Suprapubic skin (tissue), 4 donors: ENCODE results near the gene DNLZ. TPM values are rescaled to one million over a fixed set of nuclear protein-coding genes. Genes with fewer than 3 reads are reported as not detected.

Experiments
- DNase-seq, 2 donors: peaks; one replicate each; pipeline ENCODE4 v3.0.0-alpha.2; 2019; ENCODE audit warnings: low spot score in 2 of 2
- H3K27ac ChIP-seq: fragments of 200-600 bp; sonication (generic); one replicate; pipeline ENCODE4 v1.5.1; 2019
- H3K27me3 ChIP-seq: fragments of 200-600 bp; sonication (generic); one replicate; pipeline ENCODE4 v1.5.1; 2019
- H3K36me3 ChIP-seq: fragments of 200-600 bp; sonication (generic); one replicate; pipeline ENCODE4 v1.5.1; 2019
- H3K4me1 ChIP-seq: fragments of 200-600 bp; sonication (generic); one replicate; pipeline ENCODE4 v1.5.1; 2019
- H3K4me3 ChIP-seq: fragments of 200-600 bp; sonication (generic); one replicate; pipeline ENCODE4 v1.5.1; 2019; ENCODE audit warnings: mild to moderate bottlenecking
- H3K9me3 ChIP-seq: fragments of 200-600 bp; sonication (generic); one replicate; pipeline ENCODE4 v1.5.1; 2019
- EP300 ChIP-seq: sonication (generic); formaldehyde crosslinking; IDR thresholded peaks from one replicate; pipeline ENCODE4 v1.6.1; 2017; ENCODE audit warnings: antibody characterized with exemption
- POLR2A ChIP-seq, 2 donors: fragments of 450-650 bp; IDR thresholded peaks; one replicate each; pipeline ENCODE4 v1.6.1; 2017; ENCODE audit warnings: antibody characterized with exemption in 2 of 2, mild to moderate bottlenecking in 2 of 2, moderate library complexity in 2 of 2
- POLR2AphosphoS5 ChIP-seq, 3 donors: sonication (generic); formaldehyde crosslinking; IDR thresholded peaks; one replicate each; pipeline ENCODE4 v1.6.1; 2017; ENCODE audit warnings: antibody characterized with exemption in 3 of 3
- WGBS: methylation state at CpG from one replicate; pipeline ENCODE4 v1.1.5; 2018; 5-methylcytosine and 5-hydroxymethylcytosine counted together
- total RNA-seq, 4 donors: library from RNA; depleted of rRNA; stranded (reverse); fragments of >200 nt; gene quantifications; one replicate each; pipeline ENCODE4 v1.1.0, GENCODE V29; 2016
- TF ChIP-seq, protein P1 (sequence below), 2 donors: fragments of 200-600 bp in 1 of 2; fragments of 450-650 bp in 1 of 2; sonication (generic) in 1 of 2; IDR thresholded peaks; one replicate each; pipeline ENCODE4 v1.5.1; 2016 to 2019; ENCODE audit warnings: antibody characterized with exemption in 2 of 2, mild to moderate bottlenecking in 1 of 2, moderate library complexity in 1 of 2

Gene DNLZ
- total RNA-seq, 4 donors from 2014 or later: 11.3 to 46.4 (median 37.9) TPM

DNA sequence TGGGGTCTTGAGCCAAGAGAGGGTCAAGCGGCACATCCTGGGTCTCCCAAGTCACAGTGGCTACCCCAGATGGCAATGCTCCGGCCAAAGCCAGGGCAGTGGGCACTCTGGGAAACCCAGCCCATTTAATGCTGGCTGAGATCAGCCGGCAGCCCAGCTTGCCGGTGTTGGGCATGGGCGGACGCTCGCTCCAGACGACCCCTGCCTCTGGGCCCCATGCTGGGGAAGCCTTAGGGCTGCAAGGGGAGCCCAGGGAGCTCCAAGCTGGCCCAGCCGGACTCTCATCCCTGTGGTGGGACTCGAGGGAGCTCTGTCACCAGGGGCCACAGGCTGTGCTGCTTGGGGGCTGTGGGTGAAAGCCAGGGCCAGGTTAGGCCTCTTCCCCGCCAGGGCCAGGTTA is 15.9 kb upstream of the DNLZ start:
- Histone ChIP-seq H3K9me3 (no peaks in the 10 kb centered on the region), H3K4me3 (no peak overlapping the region), H3K4me1 (no peaks in the 10 kb centered on the region), H3K27me3 (no peaks in the 10 kb centered on the region), H3K27ac (no peak overlapping the region), H3K36me3 (peaks cover 65% of the 10 kb centered on the region)
- DNase-seq: no peak
- TF ChIP-seq, protein P1, sequence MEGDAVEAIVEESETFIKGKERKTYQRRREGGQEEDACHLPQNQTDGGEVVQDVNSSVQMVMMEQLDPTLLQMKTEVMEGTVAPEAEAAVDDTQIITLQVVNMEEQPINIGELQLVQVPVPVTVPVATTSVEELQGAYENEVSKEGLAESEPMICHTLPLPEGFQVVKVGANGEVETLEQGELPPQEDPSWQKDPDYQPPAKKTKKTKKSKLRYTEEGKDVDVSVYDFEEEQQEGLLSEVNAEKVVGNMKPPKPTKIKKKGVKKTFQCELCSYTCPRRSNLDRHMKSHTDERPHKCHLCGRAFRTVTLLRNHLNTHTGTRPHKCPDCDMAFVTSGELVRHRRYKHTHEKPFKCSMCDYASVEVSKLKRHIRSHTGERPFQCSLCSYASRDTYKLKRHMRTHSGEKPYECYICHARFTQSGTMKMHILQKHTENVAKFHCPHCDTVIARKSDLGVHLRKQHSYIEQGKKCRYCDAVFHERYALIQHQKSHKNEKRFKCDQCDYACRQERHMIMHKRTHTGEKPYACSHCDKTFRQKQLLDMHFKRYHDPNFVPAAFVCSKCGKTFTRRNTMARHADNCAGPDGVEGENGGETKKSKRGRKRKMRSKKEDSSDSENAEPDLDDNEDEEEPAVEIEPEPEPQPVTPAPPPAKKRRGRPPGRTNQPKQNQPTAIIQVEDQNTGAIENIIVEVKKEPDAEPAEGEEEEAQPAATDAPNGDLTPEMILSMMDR (IDR thresholded peaks at IDR 0.05): no peak
- TF ChIP-seq POLR2A (IDR thresholded peaks at IDR 0.05) (no peak), POLR2AphosphoS5 (IDR thresholded peaks at IDR 0.05) (no peak), EP300 (no peak)
- WGBS: 87% methylated on average over 3 of the region's 11 CpGs

DNA sequence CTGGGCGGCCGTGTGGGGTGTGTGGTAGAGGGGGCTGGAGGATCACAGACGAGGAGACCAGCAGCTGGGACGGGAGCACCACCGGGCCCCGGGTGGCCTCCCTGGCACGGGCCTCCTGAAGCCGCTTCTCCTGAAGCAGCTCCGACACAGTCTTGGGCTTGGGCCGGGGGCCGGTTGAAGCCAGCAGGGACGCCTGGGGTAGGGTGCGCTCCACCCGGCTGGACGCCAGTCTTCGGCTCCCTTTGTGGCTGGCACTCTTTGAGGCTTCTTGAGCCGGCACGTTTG is 15.4 kb upstream of the DNLZ start:
- Histone ChIP-seq H3K36me3 (peaks cover 61% of the 10 kb centered on the region), H3K4me1 (peaks cover under 1% of the 10 kb centered on the region), H3K27ac (no peak overlapping the region), H3K4me3 (no peak overlapping the region), H3K9me3 (no peaks in the 10 kb centered on the region), H3K27me3 (no peaks in the 10 kb centered on the region)
- TF ChIP-seq POLR2A (IDR thresholded peaks at IDR 0.05): no peak
- no peak for TF ChIP-seq POLR2AphosphoS5 (IDR thresholded peaks at IDR 0.05)
- TF ChIP-seq, protein P1 (IDR thresholded peaks at IDR 0.05): no peak
- TF ChIP-seq EP300: no peak
- WGBS: 92% methylated on average over 8 of the region's 18 CpGs
- no peak for DNase-seq

DNA sequence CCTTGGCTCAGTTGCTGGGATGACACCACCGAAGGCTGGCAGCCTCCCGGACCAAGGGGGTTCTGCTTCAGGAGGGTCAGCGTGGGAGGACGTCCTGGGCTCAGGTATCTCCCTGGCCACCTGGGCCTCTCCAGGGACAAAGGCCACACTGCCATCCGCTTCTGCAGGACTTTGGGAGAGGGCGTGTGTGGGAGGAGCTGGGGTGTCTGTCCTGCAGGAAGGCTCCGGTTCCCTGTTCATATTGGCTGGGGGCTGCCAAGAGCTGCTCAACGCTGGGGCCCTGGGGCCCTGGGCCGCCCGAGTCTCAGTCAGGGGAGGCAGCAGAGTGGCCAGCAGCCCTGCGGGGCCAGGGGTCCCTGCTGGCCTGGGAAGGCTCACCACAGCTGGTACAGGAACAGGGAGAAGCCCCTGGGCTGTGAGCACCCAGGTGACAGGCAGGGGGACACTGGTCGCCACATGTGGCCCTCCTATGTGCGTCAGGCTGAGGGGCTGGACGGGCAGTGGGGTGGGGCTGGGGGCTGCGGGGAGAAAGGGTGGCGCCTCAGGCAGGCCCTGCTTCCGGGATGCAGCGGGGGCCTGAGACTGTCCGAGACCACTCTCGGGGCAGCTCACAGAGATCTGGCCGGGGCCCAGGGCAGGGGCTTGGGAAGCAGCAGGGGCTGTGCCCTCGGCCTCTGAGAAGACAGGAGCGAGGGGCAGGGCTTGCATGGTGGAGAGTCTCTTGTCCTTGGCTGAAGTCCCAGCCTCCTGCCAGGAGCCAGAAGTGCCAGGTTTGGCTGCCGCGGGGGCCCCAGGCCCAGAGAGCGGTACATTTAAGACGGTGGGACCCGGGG is 14.8 kb upstream of the DNLZ start:
- Histone ChIP-seq H3K27me3 (no peaks in the 10 kb centered on the region), H3K27ac (no peak overlapping the region), H3K36me3 (peaks cover 57% of the 10 kb centered on the region), H3K9me3 (no peaks in the 10 kb centered on the region), H3K4me1 (peaks cover 6% of the 10 kb centered on the region), H3K4me3 (no peak overlapping the region)
- WGBS: 83% methylated on average over 21 of the region's 28 CpGs
- no peak for DNase-seq
- TF ChIP-seq POLR2A (IDR thresholded peaks at IDR 0.05): no peak
- TF ChIP-seq POLR2AphosphoS5 (IDR thresholded peaks at IDR 0.05): no peak
- TF ChIP-seq, protein P1 (IDR thresholded peaks at IDR 0.05): no peak
- no peak for TF ChIP-seq EP300

DNA sequence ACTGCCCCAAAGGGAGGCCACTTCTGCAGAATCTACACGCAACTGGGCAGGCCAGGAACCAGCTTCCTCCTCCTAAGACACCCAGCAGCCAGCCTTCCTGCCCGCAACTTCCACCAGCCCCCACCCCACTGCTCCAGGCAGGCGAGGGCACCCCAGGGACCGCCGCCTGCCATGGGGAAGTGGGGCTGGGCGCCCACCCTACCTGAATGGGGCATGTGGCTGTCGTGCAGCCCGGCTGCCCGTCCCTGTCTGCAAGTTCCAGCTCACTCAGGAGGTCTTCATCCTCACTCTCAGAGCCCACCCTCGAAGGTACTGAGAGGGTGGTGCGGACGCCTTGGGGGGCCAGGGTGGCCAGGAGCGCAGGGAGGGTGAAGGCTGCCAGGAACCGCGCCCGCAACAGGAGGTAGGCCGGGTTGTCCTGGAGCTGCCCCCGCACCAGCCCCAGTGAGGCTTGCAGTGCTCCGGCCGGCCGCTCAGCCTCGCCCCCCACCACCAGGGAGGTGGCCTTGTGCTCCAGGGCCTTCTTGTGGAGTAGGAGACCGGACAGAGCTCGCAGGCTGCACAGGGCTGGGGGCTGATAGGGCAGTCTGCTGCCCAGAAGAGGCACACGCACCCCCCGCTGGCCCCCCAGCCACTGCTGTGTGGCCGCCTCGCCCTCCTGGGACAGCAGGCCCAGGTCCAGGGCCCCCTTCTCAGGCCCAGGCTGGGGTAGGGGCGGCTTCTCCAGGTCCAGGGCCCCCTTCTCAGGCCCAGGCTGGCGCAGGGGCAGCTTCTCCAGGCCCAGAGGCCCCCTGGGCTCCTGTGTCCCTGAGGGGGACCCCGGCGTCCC is 14.0 kb upstream of the DNLZ start:
- Histone ChIP-seq H3K9me3 (no peaks in the 10 kb centered on the region), H3K27ac (no peak overlapping the region), H3K4me1 (peaks cover 14% of the 10 kb centered on the region), H3K36me3 (peaks cover 48% of the 10 kb centered on the region), H3K4me3 (no peak overlapping the region), H3K27me3 (no peaks in the 10 kb centered on the region)
- WGBS: 100% methylated on average over 1 of the region's 32 CpGs
- TF ChIP-seq POLR2AphosphoS5 (IDR thresholded peaks at IDR 0.05) (no peak), POLR2A (IDR thresholded peaks at IDR 0.05) (no peak), EP300 (no peak)
- TF ChIP-seq, protein P1 (IDR thresholded peaks at IDR 0.05): no peak
- DNase-seq: no peak

DNA sequence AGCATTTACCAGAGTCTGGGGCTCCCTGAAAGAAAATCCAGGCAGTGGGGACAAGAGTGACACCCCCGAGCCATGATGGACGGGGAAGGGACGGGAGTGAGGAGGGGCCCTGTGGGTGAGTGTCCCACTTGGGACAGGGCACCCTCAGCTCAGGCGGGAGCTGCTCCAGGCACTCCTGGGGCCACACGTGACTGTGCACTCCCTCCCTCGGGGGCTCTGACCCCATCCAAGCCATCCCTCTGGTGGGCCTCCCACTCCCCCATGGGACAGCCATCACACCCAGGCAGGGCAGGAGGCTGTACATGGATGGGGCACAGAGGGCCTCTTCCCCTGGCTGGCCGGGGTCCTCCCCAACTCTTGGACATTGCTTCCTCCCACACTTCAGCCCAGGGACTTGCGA is 12.9 kb upstream of the DNLZ start:
- 69% methylated on average over 5 of the region's 8 CpGs for WGBS
- H3K4me1 ChIP-seq: peaks cover 21% of the 10 kb centered on the region
- H3K27me3 ChIP-seq: no peaks in the 10 kb centered on the region
- TF ChIP-seq POLR2AphosphoS5 (IDR thresholded peaks at IDR 0.05) (no peak), POLR2A (IDR thresholded peaks at IDR 0.05) (no peak), EP300 (no peak)
- TF ChIP-seq, protein P1 (IDR thresholded peaks at IDR 0.05): no peak
- no peak for DNase-seq
- no peak overlapping the region for H3K27ac ChIP-seq
- H3K9me3 ChIP-seq: no peaks in the 10 kb centered on the region
- peaks cover 37% of the 10 kb centered on the region for H3K36me3 ChIP-seq
- H3K4me3 ChIP-seq: no peak overlapping the region
